Loucy (cell line): Measurements from ENCODE around the gene KANTR.
A peak's percentile ranks its signal among the peaks of the same experiment; 100 is the strongest.

ENCODE experiments used
- H2AFZ ChIP-seq: fragments of 200-600 bp; sonication (generic); 2 replicates; pipeline ENCODE4 v1.6.0; 2016; ENCODE audit warnings: antibody characterized with exemption, mild to moderate bottlenecking, low read length, moderate library complexity
- H3F3A ChIP-seq: fragments of 200-600 bp; 2 replicates; pipeline ENCODE4 v1.6.0; 2016; ENCODE audit warnings: antibody characterized with exemption, low read depth, mild to moderate bottlenecking
- H3K27me3 ChIP-seq: fragments of 200-600 bp; sonication (generic); 2 replicates; pipeline ENCODE4 v1.6.1; 2014; ENCODE audit warnings: low read length, mild to moderate bottlenecking; ENCODE audit not compliant: insufficient read depth, poor library complexity, severe bottlenecking
- H3K36me3 ChIP-seq: fragments of 200-600 bp; sonication (generic); 2 replicates; pipeline ENCODE4 v1.6.1; 2016; ENCODE audit warnings: low read length; ENCODE audit not compliant: insufficient read depth
- H3K4me1 ChIP-seq: fragments of 200-600 bp; sonication (generic); 2 replicates; pipeline ENCODE4 v1.5.1; 2014; ENCODE audit warnings: low read length, mild to moderate bottlenecking; ENCODE audit not compliant: insufficient read depth, poor library complexity, severe bottlenecking
- H3K4me2 ChIP-seq: fragments of 200-600 bp; sonication (generic); 2 replicates; pipeline ENCODE4 v1.6.0; 2014; ENCODE audit warnings: antibody characterized with exemption, low read length, low read depth, mild to moderate bottlenecking; ENCODE audit not compliant: poor library complexity, severe bottlenecking
- H3K4me3 ChIP-seq: fragments of 200-600 bp; sonication (generic); 2 replicates; pipeline ENCODE4 v1.5.1; 2014; ENCODE audit warnings: low read length, mild to moderate bottlenecking, mixed read lengths; ENCODE audit not compliant: poor library complexity, severe bottlenecking
- H3K79me2 ChIP-seq: fragments of 200-600 bp; sonication (generic); 2 replicates; pipeline ENCODE4 v1.6.1; 2014; ENCODE audit warnings: low read length; ENCODE audit not compliant: insufficient read depth
- H3K9ac ChIP-seq: fragments of 200-600 bp; sonication (generic); 2 replicates; pipeline ENCODE4 v1.6.0; 2014; ENCODE audit warnings: mild to moderate bottlenecking, low read depth, low read length, moderate library complexity; ENCODE audit not compliant: poor library complexity, severe bottlenecking
- H3K9me2 ChIP-seq: fragments of 200-600 bp; sonication (generic); replicated peaks from 2 replicates; pipeline ENCODE4 v1.6.1; 2016; ENCODE audit warnings: low read depth, low read length, mixed read lengths
- H3K9me3 ChIP-seq: fragments of 200-600 bp; sonication (generic); 2 replicates; pipeline ENCODE4 v1.6.1; 2014; ENCODE audit warnings: mild to moderate bottlenecking, antibody characterized with exemption, low read length, low read depth; ENCODE audit not compliant: insufficient read depth
- H4K20me1 ChIP-seq: fragments of 200-600 bp; sonication (generic); 2 replicates; pipeline ENCODE4 v1.6.0; 2014; ENCODE audit warnings: antibody characterized with exemption, low read length, mild to moderate bottlenecking; ENCODE audit not compliant: insufficient read depth, poor library complexity, severe bottlenecking
- CTCF ChIP-seq: fragments of 200-600 bp; sonication (generic); conservative IDR thresholded peaks from 2 replicates; pipeline ENCODE4 v1.5.1; 2014; ENCODE audit warnings: mild to moderate bottlenecking, antibody characterized with exemption, low read length
- EZH2phosphoT487 ChIP-seq: fragments of 200-600 bp; IDR thresholded peaks from 2 replicates; pipeline ENCODE4 v1.6.1; 2018; ENCODE audit warnings: antibody characterized with exemption, mild to moderate bottlenecking, moderate library complexity, borderline replicate concordance

Gene KANTR

GRCh38 chrX:53088136-53088974 lies 5.6 kb upstream of the KANTR start:
- H3K4me1 ChIP-seq, result peaks cover 4% of the 10 kb centered on the region
- no peak overlapping the region for H3K9ac ChIP-seq
- no peaks in the 10 kb centered on the region for H3K9me3 ChIP-seq
- H2AFZ ChIP-seq, result no peak overlapping the region
- H3K9me2 ChIP-seq, result no peaks in the 10 kb centered on the region
- H3K4me3 ChIP-seq, result no peak overlapping the region
- H3K79me2 ChIP-seq, result peaks cover 9% of the 10 kb centered on the region; the same call in 1 of the 2 replicates
- H3K4me2 ChIP-seq, result no peak overlapping the region
- peaks cover 5% of the 10 kb centered on the region; the same call in 1 of the 2 replicates for H3K36me3 ChIP-seq
- H3K27me3 ChIP-seq, result no peaks in the 10 kb centered on the region
- TF ChIP-seq CTCF (no peak), EZH2phosphoT487 (no peak)
- no peaks in the 10 kb centered on the region; the same call in 1 of the 2 replicates for H3F3A ChIP-seq
- peaks cover 1% of the 10 kb centered on the region for H4K20me1 ChIP-seq

GRCh38 chrX:53089224-53089842 lies 4.6 kb upstream of the KANTR start:
- Histone ChIP-seq H3F3A (no peaks in the 10 kb centered on the region; the same call in 1 of the 2 replicates), H2AFZ (no peak overlapping the region), H3K79me2 (no peaks in the 10 kb centered on the region; the same call in 1 of the 2 replicates), H4K20me1 (no peaks in the 10 kb centered on the region), H3K36me3 (peaks cover 5% of the 10 kb centered on the region; the same call in 1 of the 2 replicates), H3K9ac (no peak overlapping the region), H3K4me3 (no peak overlapping the region), H3K27me3 (no peaks in the 10 kb centered on the region), H3K4me2 (no peak overlapping the region), H3K9me2 (no peaks in the 10 kb centered on the region), H3K9me3 (no peaks in the 10 kb centered on the region), H3K4me1 (peaks cover 6% of the 10 kb centered on the region)
- TF ChIP-seq CTCF (peak; percentile 71), EZH2phosphoT487 (no peak)

GRCh38 chrX:53089925-53090324 lies 4.0 kb upstream of the KANTR start:
- no peaks in the 10 kb centered on the region for H3K9me2 ChIP-seq
- H3K9me3 ChIP-seq, result no peaks in the 10 kb centered on the region
- H3F3A ChIP-seq, result no peaks in the 10 kb centered on the region; the same call in 1 of the 2 replicates
- peaks cover 3% of the 10 kb centered on the region for H4K20me1 ChIP-seq
- peaks cover 9% of the 10 kb centered on the region for H3K4me1 ChIP-seq
- no peak overlapping the region for H3K9ac ChIP-seq
- H3K4me3 ChIP-seq, result no peak overlapping the region
- no peak overlapping the region for H3K4me2 ChIP-seq
- peaks cover 5% of the 10 kb centered on the region; the same call in 1 of the 2 replicates for H3K36me3 ChIP-seq
- TF ChIP-seq EZH2phosphoT487 (no peak), CTCF (no peak)
- H2AFZ ChIP-seq, result no peak overlapping the region
- H3K79me2 ChIP-seq, result peaks cover 5% of the 10 kb centered on the region; the same call in 1 of the 2 replicates
- no peaks in the 10 kb centered on the region for H3K27me3 ChIP-seq
